Gastrocnemius medialis (tissue), 4 donors: ENCODE measurements around the gene METTL26.

Experiments used
- POLR2A ChIP-seq, 2 donors: fragments of 450-650 bp; IDR thresholded peaks; one replicate each; pipeline ENCODE4 v1.6.1; 2017; ENCODE audit warnings: antibody characterized with exemption in 2 of 2, mild to moderate bottlenecking in 2 of 2, moderate library complexity in 2 of 2
- TF ChIP-seq, protein P1 (sequence below), 5 experiments: fragments of 450-650 bp in 3 of 5; fragments of 200-600 bp in 2 of 5; sonication (generic) in 2 of 5; IDR thresholded peaks in 4 of 5; conservative IDR thresholded peaks in 1 of 5; 1 replicate in 4 of 5; 2 replicates in 1 of 5; pipeline ENCODE4 v1.5.1; 2016 to 2019; ENCODE audit warnings: antibody characterized with exemption in 5 of 5, mild to moderate bottlenecking in 3 of 5, moderate library complexity in 3 of 5

DNA sequence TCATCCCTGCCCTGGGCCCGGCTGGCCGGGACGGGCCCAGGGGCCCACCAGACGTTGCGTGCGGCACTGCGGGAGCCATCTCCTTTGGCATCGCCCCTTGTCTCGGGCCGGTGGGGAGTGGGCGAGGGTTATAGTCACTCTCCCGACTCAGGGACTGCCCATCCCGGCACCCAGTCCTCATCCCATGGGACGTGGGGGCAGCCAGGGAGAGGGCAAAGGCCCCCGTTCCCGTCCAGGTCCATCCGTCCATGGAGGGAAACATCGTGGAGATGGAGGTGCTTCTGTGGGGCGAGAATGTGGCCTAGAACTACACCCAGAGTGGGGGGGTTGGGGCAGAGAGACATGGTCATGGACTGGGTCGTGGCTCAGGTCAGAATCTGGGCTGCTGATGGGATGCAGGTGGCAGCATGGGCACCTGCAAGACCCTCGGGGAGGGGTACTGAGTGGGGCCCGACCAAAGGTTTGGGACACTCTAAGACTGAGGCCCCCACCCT, 10.6 kb upstream of the METTL26 start:
- TF ChIP-seq POLR2A (IDR thresholded peaks at IDR 0.05): no peak
- TF ChIP-seq, protein P1, sequence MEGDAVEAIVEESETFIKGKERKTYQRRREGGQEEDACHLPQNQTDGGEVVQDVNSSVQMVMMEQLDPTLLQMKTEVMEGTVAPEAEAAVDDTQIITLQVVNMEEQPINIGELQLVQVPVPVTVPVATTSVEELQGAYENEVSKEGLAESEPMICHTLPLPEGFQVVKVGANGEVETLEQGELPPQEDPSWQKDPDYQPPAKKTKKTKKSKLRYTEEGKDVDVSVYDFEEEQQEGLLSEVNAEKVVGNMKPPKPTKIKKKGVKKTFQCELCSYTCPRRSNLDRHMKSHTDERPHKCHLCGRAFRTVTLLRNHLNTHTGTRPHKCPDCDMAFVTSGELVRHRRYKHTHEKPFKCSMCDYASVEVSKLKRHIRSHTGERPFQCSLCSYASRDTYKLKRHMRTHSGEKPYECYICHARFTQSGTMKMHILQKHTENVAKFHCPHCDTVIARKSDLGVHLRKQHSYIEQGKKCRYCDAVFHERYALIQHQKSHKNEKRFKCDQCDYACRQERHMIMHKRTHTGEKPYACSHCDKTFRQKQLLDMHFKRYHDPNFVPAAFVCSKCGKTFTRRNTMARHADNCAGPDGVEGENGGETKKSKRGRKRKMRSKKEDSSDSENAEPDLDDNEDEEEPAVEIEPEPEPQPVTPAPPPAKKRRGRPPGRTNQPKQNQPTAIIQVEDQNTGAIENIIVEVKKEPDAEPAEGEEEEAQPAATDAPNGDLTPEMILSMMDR (IDR thresholded peaks at IDR 0.05 in 4 of 5, conservative IDR thresholded peaks at IDR 0.05 in 1 of 5): no peak
